ENCODE data around the gene COL7A1.
A peak's percentile ranks its signal among the peaks of the same experiment; 100 is the strongest.

Gene COL7A1

GRCh38 chr3:48617559-48617958 is 22.4 kb upstream of the COL7A1 start:
- DNase-seq, result no peak

- no peak for DNase-seq
These were observed 18.9 kb upstream of the COL7A1 start for GRCh38 chr3:48614044-48614443.

- no peak for DNase-seq
These were observed 17.2 kb upstream of the COL7A1 start for GRCh38 chr3:48612309-48612708.

GRCh38 chr3:48609088-48610005 is 14.2 kb upstream of the COL7A1 start, which contains the start of gene UQCRC1:
Gene UQCRC1 (minus strand): TSS chr3:48609646. CDS start chr3:48609620, 26 bp downstream.
- DNase-seq, result peak; percentile 91

- DNase-seq, result no peak
These were observed 12.4 kb upstream of the COL7A1 start for GRCh38 chr3:48607519-48607918.

- DNase-seq, result no peak
These were observed 6.5 kb upstream of the COL7A1 start for GRCh38 chr3:48601622-48601994.

- no peak for DNase-seq
These were observed 5.8 kb upstream of the COL7A1 start for GRCh38 chr3:48600711-48601621.

- no peak for DNase-seq
These were observed 4.6 kb upstream of the COL7A1 start for GRCh38 chr3:48599509-48600285.

- DNase-seq, result no peak
These were observed 4.0 kb upstream of the COL7A1 start for GRCh38 chr3:48599077-48599501.

GRCh38 chr3:48598323-48599076 is 3.4 kb upstream of the COL7A1 start:
- no peak for DNase-seq

- no peak for DNase-seq
These were observed 2.3 kb upstream of the COL7A1 start for GRCh38 chr3:48597408-48597800.

- DNase-seq, result no peak
These were observed 1.7 kb upstream of the COL7A1 start for GRCh38 chr3:48596676-48597407.

GRCh38 chr3:48596157-48596556 is 1.0 kb upstream of the COL7A1 start:
- no peak for DNase-seq

GRCh38 chr3:48595526-48596121 is 495 bp upstream of the COL7A1 start:
- no peak for DNase-seq

GRCh38 chr3:48594417-48595049 is 596 bp downstream of the COL7A1 start:
- no peak for DNase-seq

GRCh38 chr3:48593337-48593736 is 1.8 kb downstream of the COL7A1 start:
- DNase-seq, result no peak

- DNase-seq, result no peak
These were observed 2.5 kb downstream of the COL7A1 start for GRCh38 chr3:48592519-48593087.

GRCh38 chr3:48591886-48592518 is 3.1 kb downstream of the COL7A1 start:
- no peak for DNase-seq

GRCh38 chr3:48591436-48591835 is 3.7 kb downstream of the COL7A1 start:
- DNase-seq, result no peak

- no peak for DNase-seq
These were observed 6.9 kb downstream of the COL7A1 start for GRCh38 chr3:48588230-48588629.
